Suprapubic skin (tissue), 4 donors: ENCODE results near the gene PSIP1.
"Not testable (repeated sequence)": the region's sequence is repeated elsewhere in the genome, so short reads cannot be mapped to it uniquely, and the experiment has no call there.

ENCODE experiments used
- CTCF ChIP-seq, 2 donors: fragments of 200-600 bp in 1 of 2; fragments of 450-650 bp in 1 of 2; sonication (generic) in 1 of 2; IDR thresholded peaks; one replicate each; pipeline ENCODE4 v1.5.1; 2016 to 2019; ENCODE audit warnings: antibody characterized with exemption in 2 of 2, mild to moderate bottlenecking in 1 of 2, moderate library complexity in 1 of 2
- POLR2A ChIP-seq, 2 donors: fragments of 450-650 bp; IDR thresholded peaks; one replicate each; pipeline ENCODE4 v1.6.1; 2017; ENCODE audit warnings: antibody characterized with exemption in 2 of 2, mild to moderate bottlenecking in 2 of 2, moderate library complexity in 2 of 2
- POLR2AphosphoS5 ChIP-seq, 3 donors: sonication (generic); formaldehyde crosslinking; IDR thresholded peaks; one replicate each; pipeline ENCODE4 v1.6.1; 2017; ENCODE audit warnings: antibody characterized with exemption in 3 of 3

- TF ChIP-seq POLR2A, POLR2AphosphoS5, CTCF (IDR thresholded peaks at IDR 0.05): not testable (repeated sequence)
These were observed 68.5 kb downstream of the PSIP1 start for GRCh38 chr9:15442264-15442663.
